HepG2 (cell line): ENCODE data around the gene ODC1. TPM values are rescaled to one million over a fixed set of nuclear protein-coding genes. Genes with fewer than 3 reads are reported as not detected.

Source experiments
- CBFB ChIP-seq: sonication (generic); formaldehyde crosslinking; IDR thresholded peaks from 2 replicates; pipeline ENCODE4 v1.4.0; 2020; ENCODE audit warnings: missing genetic modification reagents
- EHMT2 ChIP-seq: fragments of 200-600 bp; sonication (generic); IDR thresholded peaks from 2 replicates; pipeline ENCODE4 v1.7.0; 2017; ENCODE audit warnings: antibody characterized with exemption, low read depth, low read length, borderline replicate concordance
- FOSL2 ChIP-seq: sonication (generic); formaldehyde crosslinking; IDR thresholded peaks from 2 replicates; pipeline ENCODE4 v1.4.0; 2020; ENCODE audit warnings: missing genetic modification reagents
- KLF15 ChIP-seq: sonication (generic); formaldehyde crosslinking; IDR thresholded peaks from 2 replicates; pipeline ENCODE4 v1.8.1; 2023; ENCODE audit warnings: borderline replicate concordance, mild to moderate bottlenecking, inconsistent platforms, missing genetic modification reagents, mixed read lengths
- NCOR1 ChIP-seq: fragments of 200-600 bp; sonication (generic); IDR thresholded peaks from 2 replicates; pipeline ENCODE4 v1.7.0; 2017; ENCODE audit warnings: antibody characterized with exemption, low read length, borderline replicate concordance
- NFE2L2 ChIP-seq: fragments of 150-350 bp; IDR thresholded peaks from 2 replicates; pipeline ENCODE4 v1.6.1; 2014; ENCODE audit warnings: low read length
- RAD21 ChIP-seq: fragments of 450-650 bp; formaldehyde crosslinking; IDR thresholded peaks from 2 replicates; pipeline ENCODE4 v1.5.0; 2020; ENCODE audit warnings: mild to moderate bottlenecking
- SNAI1 ChIP-seq: sonication (generic); formaldehyde crosslinking; IDR thresholded peaks from 2 replicates; pipeline ENCODE4 v1.5.0; 2020; ENCODE audit warnings: mild to moderate bottlenecking, missing genetic modification reagents, borderline replicate concordance
- THAP11 ChIP-seq: IDR thresholded peaks from 2 replicates; pipeline ENCODE4 v1.6.1; 2016; ENCODE audit warnings: missing biosample characterization, missing genetic modification reagents
- YEATS2 ChIP-seq: sonication (generic); formaldehyde crosslinking; IDR thresholded peaks from 2 replicates; pipeline ENCODE4 v1.4.0; 2020; ENCODE audit warnings: missing genetic modification reagents, borderline replicate concordance
- ZFP36L1 ChIP-seq: sonication (generic); formaldehyde crosslinking; IDR thresholded peaks from 2 replicates; pipeline ENCODE4 v1.8.0; 2022; ENCODE audit warnings: mild to moderate bottlenecking, missing genetic modification reagents, moderate library complexity
- ZFP41 ChIP-seq: sonication (generic); formaldehyde crosslinking; IDR thresholded peaks from 2 replicates; pipeline ENCODE4 v1.4.0; 2020; ENCODE audit warnings: mild to moderate bottlenecking, missing genetic modification reagents, borderline replicate concordance
- ZIK1 ChIP-seq: sonication (generic); formaldehyde crosslinking; IDR thresholded peaks from 2 replicates; pipeline ENCODE4 v1.5.0; 2020; ENCODE audit warnings: mild to moderate bottlenecking, low read depth, missing genetic modification reagents, borderline replicate concordance
- ZNF264 ChIP-seq: sonication (generic); formaldehyde crosslinking; IDR thresholded peaks from 2 replicates; pipeline ENCODE4 v1.4.0; 2020; ENCODE audit warnings: missing genetic modification reagents
- ZNF510 ChIP-seq: sonication (generic); formaldehyde crosslinking; IDR thresholded peaks from 2 replicates; pipeline ENCODE4 v1.4.0; 2020; ENCODE audit warnings: low read depth, mild to moderate bottlenecking, missing genetic modification reagents
- ZNF605 ChIP-seq: sonication (generic); formaldehyde crosslinking; IDR thresholded peaks from 2 replicates; pipeline ENCODE4 v1.8.0; 2022; ENCODE audit warnings: mild to moderate bottlenecking, missing genetic modification reagents
- ZNF7 ChIP-seq: IDR thresholded peaks from 2 replicates; pipeline ENCODE4 v1.6.1; 2016; ENCODE audit warnings: missing biosample characterization, missing genetic modification reagents
- polyA plus RNA-seq, 8 experiments: library from polyadenylated mRNA; depleted of rRNA in 3 of 8; stranded (reverse) in 7 of 8; unstranded in 1 of 8; fragments of >200 nt; fragmentation: Illumina TruSeq in 4 of 8; extraction: Trizol in 4 of 8; gene quantifications; 2 replicates each; pipeline versions ENCODE4 v1.2.1 to v1.2.3, GENCODE V29; 2011 to 2016; ENCODE audit warnings: low read depth in 4 of 8, missing spikeins in 1 of 8, mixed read lengths in 1 of 8; ENCODE audit not compliant: insufficient read depth in 1 of 8
- total RNA-seq, 5 experiments: library from RNA; depleted of rRNA; stranded (reverse); fragments of >200 nt; fragmentation: Illumina TruSeq; extraction: Trizol; gene quantifications; 2 replicates each; pipeline ENCODE4 v1.2.3, GENCODE V29; 2016; ENCODE audit warnings: low read depth in 1 of 5
- TF ChIP-seq, protein P1 (sequence below): sonication (generic); formaldehyde crosslinking; IDR thresholded peaks from 2 replicates; pipeline ENCODE4 v1.4.0; 2020; ENCODE audit warnings: missing genetic modification reagents, borderline replicate concordance
- TF ChIP-seq, protein P2 (sequence below): sonication (generic); formaldehyde crosslinking; IDR thresholded peaks from 2 replicates; pipeline ENCODE4 v1.8.0; 2023; ENCODE audit warnings: mild to moderate bottlenecking, missing genetic modification reagents
- TF ChIP-seq, protein P3 (sequence below): sonication (generic); formaldehyde crosslinking; IDR thresholded peaks from 2 replicates; pipeline ENCODE4 v1.5.0; 2020; ENCODE audit warnings: mild to moderate bottlenecking, missing genetic modification reagents, borderline replicate concordance
- TF ChIP-seq, protein P4 (sequence below): sonication (generic); formaldehyde crosslinking; IDR thresholded peaks from 2 replicates; pipeline ENCODE4 v1.8.1; 2023; ENCODE audit warnings: mild to moderate bottlenecking, missing genetic modification reagents, borderline replicate concordance

The ODC1 gene
- total and polyA plus RNA-seq, 2 of the 13 experiments (the other 11 are each of a cell fraction or from before 2014, with no cell fraction given): 142 to 371 TPM

DNA sequence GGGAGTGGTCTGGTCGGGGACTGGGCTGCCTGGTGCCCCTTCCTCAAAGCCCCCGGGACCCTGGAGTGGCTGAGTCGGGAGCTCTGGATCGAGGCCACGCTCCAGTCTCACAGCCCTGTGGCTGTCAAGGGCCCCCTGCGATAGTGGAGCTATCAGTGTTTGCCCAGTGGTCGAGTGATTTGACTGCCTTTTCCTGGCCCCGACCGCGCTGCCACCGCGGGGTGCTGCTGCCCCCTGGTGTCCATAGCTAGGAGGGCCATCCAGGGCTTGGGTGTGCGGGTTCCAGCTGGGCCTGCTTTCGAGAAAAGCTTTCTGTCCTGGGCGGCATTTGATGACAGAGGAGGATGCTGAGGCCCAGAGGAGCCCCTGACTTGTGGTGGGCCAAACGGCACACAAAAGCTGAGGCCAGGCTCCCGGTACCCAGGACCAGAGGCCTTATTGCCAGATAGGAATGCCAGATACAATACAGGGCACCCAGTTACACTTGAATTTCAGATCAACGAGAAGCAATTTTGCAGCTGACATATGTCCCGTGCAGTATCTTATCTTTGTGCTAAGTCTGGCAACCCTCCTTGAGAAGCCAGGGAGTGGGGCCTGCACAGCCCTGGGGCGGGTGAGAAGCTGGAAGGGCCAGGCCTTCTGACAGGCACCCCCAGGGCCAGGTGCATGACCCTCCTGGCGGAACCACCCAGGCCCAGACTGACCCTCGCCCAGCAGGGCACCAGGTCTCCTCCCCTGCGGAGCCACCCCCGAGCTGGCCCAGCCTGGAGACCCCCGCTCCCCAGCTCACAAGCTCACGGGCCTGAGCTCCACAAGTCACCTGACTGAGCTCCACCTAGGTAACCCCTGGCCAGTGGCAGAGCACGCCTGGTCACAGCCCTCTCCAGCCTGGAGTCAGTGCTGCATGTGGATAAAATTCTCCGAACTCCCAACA lies 13.0 kb downstream of the ODC1 start (continued):
- TF ChIP-seq, protein P1, sequence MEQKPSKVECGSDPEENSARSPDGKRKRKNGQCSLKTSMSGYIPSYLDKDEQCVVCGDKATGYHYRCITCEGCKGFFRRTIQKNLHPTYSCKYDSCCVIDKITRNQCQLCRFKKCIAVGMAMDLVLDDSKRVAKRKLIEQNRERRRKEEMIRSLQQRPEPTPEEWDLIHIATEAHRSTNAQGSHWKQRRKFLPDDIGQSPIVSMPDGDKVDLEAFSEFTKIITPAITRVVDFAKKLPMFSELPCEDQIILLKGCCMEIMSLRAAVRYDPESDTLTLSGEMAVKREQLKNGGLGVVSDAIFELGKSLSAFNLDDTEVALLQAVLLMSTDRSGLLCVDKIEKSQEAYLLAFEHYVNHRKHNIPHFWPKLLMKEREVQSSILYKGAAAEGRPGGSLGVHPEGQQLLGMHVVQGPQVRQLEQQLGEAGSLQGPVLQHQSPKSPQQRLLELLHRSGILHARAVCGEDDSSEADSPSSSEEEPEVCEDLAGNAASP (CRISPR knock-in tag): peak; percentile 78; the same call in 1 of the 2 replicates
- TF ChIP-seq ZNF510 (no peak), ZIK1 (CRISPR knock-in tag) (no peak), RAD21 (peak; percentile 100), CBFB (CRISPR knock-in tag) (peak; percentile 68; the same call in 1 of the 2 replicates), KLF15 (CRISPR knock-in tag) (no peak), ZNF7 (CRISPR knock-in tag) (no peak), SNAI1 (CRISPR knock-in tag) (no peak), ZNF264 (CRISPR knock-in tag) (no peak), EHMT2 (no peak), ZFP36L1 (CRISPR knock-in tag) (no peak), THAP11 (CRISPR knock-in tag) (peak; percentile 64), NCOR1 (no peak), ZNF605 (CRISPR knock-in tag) (0 out of 2 replicates have a peak, but pooled peaks have one; percentile 5), YEATS2 (0 out of 2 replicates have a peak, but pooled peaks have one; percentile 56), NFE2L2 (no peak), FOSL2 (CRISPR knock-in tag) (peak; percentile 47; the same call in 1 of the 2 replicates), ZFP41 (no peak)
- TF ChIP-seq, protein P2, sequence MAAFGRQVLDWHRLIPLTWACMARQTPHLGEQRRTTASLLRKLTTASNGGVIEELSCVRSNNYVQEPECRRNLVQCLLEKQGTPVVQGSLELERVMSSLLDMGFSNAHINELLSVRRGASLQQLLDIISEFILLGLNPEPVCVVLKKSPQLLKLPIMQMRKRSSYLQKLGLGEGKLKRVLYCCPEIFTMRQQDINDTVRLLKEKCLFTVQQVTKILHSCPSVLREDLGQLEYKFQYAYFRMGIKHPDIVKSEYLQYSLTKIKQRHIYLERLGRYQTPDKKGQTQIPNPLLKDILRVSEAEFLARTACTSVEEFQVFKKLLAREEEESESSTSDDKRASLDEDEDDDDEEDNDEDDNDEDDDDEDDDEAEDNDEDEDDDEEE: no peak
- TF ChIP-seq, protein P3, sequence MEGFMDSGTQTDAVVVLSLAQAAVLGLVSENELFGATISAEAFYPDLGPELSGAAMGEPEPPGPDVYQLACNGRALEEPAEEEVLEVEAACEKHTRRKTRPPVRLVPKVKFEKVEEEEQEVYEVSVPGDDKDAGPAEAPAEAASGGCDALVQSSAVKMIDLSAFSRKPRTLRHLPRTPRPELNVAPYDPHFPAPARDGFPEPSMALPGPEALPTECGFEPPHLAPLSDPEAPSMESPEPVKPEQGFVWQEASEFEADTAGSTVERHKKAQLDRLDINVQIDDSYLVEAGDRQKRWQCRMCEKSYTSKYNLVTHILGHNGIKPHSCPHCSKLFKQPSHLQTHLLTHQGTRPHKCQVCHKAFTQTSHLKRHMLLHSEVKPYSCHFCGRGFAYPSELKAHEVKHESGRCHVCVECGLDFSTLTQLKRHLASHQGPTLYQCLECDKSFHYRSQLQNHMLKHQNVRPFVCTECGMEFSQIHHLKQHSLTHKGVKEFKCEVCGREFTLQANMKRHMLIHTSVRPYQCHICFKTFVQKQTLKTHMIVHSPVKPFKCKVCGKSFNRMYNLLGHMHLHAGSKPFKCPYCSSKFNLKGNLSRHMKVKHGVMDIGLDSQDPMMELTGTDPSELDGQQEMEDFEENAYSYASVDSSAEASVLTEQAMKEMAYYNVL (CRISPR knock-in tag): peak; percentile 59; the same call in 1 of the 2 replicates
- TF ChIP-seq, protein P4, sequence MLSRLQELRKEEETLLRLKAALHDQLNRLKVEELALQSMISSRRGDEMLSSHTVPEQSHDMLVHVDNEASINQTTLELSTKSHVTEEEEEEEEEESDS (CRISPR knock-in tag): no peak
